ENCODE measurements around the gene LPAR1.

GRCh38 chr9:111078391-111079038, 40.2 kb upstream of the LPAR1 start:
- no peak for TF ChIP-seq CTCF (conservative IDR thresholded peaks at IDR 0.05 in 1 of 2, IDR thresholded peaks at IDR 0.05 in 1 of 2; ENCODE audit: extremely low read depth in 1 of 2, insufficient read depth in 1 of 2, low read depth in 1 of 2, low read length in 2 of 2)
- no peak for TF ChIP-seq EZH2 (IDR thresholded peaks at IDR 0.05; ENCODE audit: borderline replicate concordance, low read length)

Measured in mammary epithelial cell (primary cell).